Activated effector memory CD4-positive, alpha-beta T cell treated with anti-CD3 and anti-CD28 coated beads, Interleukin-2, amount 50 U/mL, for 16 hours (primary cell): ENCODE results near the gene GNPTG.

Experiments used
- DNase-seq: peaks from one replicate; pipeline ENCODE4 v3.0.0-alpha.2; 2020

The GNPTG gene

DNA sequence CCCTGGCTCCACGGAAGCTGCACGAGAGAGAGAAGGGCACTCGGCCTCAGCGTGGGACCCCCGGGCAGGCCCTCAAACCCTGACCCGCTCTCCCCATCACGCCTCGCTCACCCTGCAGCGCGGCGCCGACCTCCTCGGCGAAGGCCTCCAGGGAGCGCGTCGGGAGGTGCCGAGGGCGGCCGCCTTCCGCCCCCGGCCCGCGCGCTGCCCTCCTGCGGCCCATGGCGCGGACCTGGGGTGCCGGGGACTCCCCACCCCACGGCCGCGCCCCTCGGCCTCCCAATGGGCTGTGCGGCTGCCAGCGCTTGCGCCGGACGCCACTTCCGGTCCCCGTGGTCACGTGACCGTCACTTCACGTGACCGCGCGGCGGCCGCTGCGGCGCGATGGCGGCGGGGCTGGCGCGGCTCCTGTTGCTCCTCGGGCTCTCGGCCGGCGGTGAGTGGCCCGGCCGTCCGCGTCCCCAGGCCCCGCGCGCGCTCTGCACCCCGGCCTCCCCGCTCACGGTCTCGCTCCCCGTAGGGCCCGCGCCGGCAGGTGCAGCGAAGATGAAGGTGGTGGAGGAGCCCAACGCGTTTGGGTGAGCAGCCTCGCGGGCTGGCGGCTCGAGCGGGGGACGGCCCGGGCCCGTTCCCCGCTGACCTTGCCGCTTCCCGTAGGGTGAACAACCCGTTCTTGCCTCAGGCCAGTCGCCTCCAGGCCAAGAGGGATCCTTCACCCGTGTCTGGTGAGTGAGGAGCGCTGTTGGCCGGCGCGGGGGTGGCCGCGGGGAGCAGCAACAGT, at the start of gene GNPTG, which contains the start of gene TSR3:
Gene GNPTG, plus strand, starts transcription at position 350 of the 781 bp plus-strand sequence. Its CDS starts 35 bp downstream, at position 385.
Gene TSR3, minus strand, starts transcription at position 297 of the 781 bp plus-strand sequence. Its CDS starts 74 bp downstream, at position 223.
- DNase-seq: peak; percentile 95

DNA sequence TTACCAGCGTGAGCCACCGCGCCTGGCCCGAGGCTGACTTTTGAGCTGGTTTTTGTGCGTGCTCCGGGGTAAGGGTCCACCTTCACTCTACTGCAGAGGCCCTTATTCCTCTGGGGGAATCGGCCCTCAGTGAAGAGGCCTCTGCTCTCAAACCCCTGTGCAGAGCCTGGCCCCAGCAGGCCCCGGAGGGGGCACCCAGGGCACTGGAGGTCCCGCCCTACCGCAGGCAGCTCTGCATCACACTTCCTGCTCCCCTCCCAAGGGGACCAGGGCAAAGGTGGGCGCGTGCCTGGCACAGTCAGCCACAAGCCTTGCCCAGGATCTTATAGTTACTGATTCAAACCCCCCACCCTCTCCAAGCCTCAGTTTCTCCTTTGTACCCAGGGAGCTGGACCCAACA, 45.9 kb upstream of the GNPTG start:
- DNase-seq: no peak

DNA sequence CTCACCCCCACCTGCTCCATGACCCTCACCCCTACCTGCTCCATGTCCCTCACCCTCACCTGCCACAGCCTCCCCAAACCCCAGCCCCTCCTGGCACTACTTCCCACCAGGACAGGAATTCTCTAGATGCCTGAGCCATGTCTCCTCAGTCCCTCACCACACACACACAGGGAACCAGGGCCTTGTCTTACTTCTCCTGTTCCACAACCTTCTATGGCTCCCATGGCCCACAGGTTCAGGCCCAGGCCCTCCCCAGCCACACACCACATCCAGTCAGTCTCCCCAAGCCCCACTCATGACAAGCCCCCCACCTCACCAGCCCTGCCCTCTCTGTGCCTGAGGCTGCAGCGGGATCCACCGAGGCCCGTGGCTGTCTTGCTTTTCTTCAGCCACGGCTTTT, 45.4 kb upstream of the GNPTG start:
- DNase-seq: no peak

DNA sequence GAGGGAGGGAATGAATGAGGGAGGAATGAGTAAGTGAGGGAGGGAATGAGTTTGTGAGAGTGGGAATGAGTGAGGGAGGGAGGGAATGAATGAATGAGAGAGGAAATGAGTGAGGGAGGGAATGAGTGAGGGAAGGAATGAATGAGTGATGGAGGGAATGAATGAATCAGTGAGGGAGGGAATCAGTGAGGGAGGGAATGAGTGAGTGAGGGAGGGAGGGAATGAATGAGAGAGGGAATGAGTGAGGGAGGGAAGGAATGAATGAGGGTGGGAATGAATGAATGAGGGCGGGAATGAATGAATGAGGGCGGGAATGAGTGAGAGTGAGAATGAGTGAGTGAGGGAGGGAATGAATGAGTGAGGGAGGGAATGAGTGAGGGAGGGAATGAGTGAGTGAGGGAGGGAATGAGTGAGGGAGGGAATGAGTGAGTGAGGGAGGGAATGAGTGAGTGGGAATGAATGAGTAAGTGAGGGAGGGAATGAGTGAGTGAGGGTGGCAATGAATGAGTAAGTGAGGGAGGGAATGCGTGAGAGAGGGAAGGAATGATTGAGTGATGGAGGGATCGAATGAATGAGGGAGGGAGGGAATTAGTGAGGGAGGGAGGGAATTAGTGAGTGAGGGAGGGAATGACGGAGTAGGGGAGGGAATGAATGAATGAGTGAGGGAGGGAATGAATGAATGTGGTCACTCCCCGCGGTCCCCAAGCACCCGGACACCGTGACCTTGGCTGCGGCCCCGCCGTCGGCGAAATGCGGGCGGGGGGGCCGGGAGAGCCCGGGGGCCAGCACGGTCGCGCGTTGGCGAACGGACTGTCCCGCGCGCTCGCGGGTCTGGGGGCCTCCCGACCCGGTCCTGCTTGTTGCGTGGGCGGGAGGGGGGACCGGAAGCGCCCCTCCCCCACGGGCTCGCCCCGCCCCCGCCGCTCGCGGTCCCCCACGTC, 43.4 kb upstream of the GNPTG start:
- DNase-seq: no peak

DNA sequence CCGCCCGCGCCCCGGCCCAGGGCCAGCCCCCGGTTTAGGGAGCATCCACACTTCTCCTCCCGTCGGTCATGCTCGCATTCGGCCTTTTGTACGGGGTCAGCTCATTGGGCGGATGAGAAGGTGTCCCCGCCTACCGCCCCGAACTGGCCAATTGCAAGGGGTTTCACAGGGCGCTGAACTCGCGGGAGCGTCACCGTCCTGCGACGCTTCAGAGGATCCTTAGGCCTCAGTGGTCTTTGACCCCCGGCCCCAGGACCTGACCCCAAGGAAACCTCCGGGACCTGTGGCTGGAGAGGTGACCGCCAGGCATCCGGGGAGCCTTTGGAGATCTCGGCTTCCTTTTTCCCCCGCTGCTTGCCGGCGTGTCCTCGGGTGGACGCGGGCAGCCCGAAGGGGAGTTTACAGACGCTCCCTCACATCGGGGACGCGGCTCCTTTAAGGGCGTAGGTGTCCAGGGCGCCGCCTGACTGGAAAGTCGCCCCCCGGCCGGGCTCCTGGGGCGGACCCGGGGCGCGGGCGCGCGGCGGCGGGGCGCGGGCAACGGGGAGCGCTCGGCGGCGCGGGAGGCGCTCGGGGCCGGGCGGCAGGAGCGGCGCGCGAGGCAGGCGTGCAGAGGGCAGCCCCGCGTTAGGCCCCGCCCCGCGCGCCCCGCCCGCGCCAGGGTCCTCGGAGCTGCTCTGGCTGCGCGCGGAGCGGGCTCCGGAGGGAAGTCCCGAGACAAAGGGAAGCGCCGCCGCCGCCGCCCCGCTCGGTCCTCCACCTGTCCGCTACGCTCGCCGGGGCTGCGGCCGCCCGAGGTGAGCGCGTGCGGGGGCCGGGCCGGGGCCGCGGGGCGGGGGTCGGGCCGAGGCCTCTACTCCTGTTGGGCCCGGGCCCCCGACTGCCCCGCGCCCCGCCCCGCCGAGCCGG, 42.5 kb upstream of the GNPTG start, which contains the start of gene UBE2I:
Gene UBE2I, plus strand, starts transcription at position 660 of the 909 bp plus-strand sequence. CDS start 4,395 bp downstream, outside the sequence.
- DNase-seq: peak; percentile 99

DNA sequence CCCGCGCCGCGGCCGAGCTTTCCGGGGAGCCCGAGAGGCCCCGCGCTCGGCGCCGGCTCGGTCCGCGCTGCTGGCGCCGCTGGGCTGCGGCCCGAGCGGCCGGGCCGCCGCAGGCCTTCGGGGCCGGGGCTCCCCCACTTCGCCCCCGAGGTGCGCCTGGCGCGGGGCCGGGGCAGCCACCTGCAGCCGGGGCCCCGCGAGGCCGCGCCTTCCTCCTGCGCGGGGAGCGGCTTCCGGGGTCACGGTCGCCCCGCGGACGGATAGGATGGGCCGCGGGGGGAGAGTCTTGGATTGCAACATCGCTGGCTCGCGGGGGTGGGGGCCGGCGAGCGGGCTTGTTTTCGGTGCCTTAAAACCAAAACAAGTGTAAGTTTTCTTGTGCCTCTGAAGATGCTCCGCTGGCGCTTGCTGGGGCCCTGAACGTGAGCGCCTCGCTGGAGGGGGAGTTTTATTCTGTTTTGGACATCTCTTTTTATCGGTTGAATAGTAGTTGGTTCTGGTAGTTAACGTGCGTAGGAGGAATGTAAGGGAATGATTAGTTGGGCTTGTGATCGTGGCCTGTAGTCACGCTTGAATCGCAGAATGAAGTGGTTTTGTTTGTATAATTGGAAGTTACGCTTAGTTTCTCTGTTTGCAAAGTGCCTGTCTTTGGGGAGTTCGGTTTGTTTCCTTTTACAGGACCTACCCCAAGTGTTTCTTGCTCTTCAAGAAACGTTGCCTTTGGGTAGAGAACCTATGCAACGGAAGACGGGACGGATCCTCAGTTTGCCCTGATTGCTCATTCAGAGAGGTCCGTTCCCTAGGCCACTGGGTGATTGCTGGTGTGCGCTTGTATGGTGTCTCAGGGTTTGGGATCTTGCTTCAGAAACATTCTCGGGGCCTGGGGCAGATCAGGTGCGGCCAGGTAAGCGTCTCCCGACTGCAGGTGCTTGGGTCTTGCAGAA, 41.6 kb upstream of the GNPTG start:
- DNase-seq: peak; percentile 87

DNA sequence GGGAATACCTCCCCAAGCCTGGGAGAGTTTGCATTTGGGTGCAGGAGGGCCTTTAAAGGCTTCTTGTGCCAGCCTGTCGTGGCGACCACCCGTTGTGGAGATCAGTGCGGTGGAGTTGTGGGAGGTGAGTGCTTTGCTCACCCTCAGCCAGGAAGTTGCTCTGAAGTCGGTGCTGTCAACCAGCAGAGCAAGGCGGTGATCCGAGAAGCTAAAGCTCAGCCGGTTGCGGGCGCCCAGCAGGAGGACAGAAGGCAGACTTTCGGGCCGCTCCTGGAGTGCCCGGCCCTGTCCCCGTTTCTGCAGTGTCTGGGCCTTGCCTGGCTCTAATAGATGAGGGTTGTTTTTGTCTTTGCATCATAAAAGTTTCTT, 40.9 kb upstream of the GNPTG start:
- DNase-seq: peak; percentile 75

DNA sequence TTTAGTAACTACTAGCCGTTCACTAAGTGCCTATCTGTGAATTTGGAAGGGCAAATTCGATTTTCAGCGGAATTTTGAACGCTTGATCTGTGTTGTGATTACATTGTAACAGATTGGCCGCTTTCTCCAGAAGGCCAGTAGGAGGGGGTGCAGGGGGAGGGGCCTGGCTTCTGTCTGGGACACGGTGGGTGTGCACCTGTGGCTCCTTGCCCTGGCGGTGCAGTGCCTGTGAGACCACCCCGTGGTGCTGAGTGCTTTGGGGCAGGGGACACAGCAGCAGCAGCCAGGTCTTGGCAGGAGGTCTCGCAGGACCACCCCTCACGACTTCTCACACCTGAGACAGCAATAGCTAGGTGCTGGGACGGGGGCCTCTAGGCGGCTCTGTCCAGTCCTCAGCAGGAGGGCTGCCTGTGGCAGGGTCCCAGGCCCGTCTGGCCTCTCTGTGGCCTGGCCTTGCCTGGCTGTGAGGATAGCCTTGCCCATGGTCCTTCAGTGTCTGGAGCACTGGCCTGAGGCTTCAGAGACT, 40.5 kb upstream of the GNPTG start:
- no peak for DNase-seq

DNA sequence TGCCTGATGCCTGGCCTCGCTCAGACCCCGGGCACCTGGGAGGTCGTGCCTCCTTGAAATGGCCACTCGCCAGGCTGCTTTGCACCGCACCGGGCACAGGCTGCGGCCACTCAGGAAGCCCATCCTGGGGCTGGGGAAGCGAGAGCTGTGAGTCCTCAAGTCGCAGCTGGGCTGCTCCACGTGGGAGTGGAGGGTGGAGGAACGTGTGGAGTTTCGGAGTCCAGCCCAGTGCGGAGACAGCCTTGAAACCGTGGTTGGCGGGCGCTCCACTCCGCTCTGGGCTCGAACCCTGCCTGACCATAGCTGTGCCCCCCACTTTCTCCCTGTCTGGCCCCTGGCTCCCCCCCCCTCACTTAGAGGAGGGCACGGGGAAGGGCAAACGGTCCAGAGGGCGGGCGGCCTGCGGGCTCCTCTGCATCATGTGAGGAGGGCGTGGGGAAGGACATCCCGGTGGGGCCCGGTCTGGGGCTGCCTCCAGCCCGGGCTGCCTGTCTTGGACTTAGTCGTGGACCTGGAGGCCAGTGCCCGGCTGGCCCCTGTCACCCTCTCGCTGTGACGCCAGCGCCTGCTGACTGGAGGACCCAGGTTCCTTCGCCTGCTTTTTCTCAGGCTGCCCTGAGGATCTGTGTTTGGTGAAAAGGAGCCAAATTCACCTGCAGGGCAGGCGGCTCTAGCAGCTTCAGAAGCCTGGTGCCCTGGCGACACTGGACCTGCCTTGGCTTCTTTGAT, 39.8 kb upstream of the GNPTG start:
- DNase-seq: no peak

DNA sequence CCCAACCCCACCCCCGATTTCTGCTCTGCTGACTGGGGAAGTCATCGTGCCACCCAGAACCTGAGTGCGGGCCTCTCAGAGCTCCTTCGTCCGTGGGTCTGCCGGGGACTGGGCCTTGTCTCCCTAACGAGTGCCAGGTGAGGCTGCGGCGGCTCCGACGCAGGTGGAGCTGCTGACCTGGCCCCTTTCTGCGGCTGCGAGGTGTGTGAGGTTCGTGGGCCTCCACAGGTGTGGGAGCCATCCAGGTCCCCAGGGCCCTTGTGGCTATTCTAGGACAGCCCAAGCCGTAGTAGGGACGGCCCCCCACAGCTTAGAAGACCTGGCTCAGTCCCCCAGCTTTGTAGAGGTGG, 39.3 kb upstream of the GNPTG start:
- DNase-seq: no peak

DNA sequence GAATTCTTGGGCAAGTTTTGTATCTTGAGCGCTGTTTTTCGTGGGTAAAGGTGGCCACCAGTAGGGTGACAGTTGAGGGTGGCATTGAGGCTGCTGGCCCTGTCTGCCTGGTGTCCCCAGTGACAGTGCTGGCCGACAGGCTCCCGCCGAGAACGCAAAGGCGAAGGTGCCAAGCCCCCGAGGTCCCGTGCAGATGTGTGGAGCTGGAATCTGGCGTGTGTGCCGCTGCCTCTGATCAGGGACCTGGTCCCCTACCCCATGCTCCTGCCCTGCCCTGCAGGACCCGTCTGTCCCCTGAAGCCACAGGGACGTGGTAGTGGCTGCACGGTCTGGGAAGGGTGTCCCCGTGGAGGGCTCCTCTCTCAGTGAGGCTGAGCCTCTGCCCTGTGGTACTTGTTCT, 38.8 kb upstream of the GNPTG start:
- DNase-seq: no peak

DNA sequence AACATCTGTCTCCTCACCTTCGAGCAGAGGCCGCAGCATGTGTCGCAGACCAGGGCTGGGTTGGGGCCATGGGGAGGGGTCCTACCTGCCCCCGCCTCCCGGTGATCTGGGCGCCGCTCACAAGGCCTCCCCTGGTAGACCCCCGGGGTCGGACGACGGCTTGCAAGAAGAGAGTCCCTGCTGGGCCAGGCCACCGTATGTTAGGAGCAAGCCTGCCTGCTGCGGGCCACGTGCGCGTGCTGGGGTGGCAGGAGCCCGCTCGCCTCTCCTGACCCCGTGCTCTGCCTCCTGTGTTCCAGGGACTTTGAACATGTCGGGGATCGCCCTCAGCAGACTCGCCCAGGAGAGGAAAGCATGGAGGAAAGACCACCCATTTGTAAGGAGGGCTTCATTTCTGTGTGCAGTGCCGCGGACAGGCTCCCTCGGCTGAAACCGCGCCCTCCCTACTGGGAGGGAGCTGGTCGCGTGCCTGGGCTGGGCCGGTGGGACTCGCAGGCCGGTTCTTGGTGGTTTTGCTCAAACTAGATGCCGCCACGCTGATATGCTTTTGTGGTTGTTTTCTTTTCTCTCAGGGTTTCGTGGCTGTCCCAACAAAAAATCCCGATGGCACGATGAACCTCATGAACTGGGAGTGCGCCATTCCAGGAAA, 37.9 kb upstream of the GNPTG start:
- no peak for DNase-seq

DNA sequence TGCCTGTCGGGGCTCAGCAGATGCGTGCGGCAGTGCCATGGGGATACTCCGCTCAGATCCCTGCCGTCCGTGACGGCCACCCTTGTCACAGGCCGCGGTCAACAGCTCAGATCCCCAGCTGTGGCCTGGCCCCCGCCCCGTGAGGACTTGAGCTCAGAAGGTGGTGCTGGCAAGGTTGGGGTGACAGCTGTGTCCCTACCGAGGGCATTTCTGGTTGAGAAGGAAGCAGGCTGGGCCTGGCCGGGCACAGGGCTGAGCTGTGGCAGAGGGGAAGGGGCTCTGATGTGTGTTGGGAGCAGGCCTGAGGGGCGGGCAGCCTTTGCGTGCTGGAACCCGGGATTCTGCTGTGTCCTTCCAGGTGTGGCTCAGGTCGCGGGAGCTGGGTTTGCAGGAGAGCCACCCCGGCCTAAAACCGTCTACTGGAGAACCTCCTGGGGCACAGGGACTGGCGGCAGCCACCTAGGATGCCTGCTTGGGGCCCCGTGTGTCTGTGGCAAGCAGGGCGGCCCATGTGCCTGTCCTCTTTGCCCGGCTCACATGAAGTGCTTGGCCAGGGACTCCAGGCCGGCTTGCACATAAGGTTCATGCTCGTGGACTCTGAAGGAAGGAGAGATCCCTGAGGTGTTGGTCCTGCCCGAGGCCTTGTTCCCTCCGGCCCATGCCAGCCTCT, 37.2 kb upstream of the GNPTG start:
- no peak for DNase-seq

DNA sequence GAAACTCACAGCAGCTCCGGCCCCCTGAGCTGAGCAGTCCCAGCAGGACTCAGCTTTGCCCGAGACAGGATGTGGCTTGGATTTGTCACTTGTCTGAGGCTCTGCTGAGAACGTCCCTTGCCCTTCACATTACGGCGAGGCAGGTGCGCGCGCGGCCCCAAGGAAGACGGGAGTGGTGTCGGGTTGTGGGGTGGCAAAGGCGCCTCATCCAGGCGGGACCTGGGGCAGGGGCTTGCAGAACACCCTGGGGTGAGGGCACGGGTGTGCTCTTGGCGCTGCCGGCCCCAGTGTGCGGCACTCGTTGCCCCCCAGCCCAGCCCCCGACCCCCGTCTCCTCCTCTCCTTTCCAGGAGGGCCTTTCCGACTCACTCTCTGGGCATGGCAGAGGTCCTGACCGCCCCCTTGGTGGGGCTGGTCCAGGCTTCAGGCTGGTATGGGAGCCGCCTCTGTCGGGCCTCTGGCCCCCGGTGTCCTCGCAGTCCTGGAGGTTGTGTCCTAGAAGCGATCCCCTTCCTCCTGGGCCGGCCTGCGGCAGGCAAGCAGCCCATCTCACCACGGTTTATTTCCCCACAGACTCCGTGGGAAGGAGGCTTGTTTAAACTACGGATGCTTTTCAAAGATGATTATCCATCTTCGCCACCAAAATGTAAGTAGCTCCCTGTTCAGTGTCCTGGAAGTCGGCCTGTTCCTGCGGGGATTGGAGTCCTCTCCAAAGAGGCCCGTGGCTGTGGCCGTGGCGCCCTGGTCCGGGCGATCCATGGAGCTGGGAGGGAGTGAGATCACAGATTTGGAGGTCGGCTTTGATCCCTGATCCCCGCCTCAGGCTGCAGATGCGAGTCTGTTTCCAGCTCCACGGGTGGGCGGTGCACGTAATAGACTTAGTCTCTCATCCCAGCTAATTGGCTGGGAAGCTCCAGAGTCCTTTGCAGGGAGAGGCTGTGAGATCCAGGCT, 36.4 kb upstream of the GNPTG start:
- no peak for DNase-seq

DNA sequence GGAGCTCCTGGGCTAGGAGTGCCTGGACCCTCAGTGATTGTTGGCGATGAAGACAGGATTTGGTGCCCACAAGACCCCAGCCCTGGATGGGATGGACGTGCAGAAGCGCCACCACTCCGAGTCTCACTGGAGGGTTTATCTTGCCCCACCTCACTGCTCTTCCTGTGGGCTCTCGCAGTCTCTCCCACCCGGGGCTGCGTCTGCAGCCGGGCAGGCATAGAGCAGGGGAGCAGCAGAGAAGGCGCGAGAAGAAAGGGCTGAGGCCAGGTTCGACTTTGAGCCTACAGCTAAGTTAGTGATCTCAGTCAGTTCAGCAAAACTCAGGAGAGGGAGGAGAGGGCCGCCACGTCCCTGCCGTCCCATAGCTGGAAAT, 35.7 kb upstream of the GNPTG start:
- DNase-seq: no peak

DNA sequence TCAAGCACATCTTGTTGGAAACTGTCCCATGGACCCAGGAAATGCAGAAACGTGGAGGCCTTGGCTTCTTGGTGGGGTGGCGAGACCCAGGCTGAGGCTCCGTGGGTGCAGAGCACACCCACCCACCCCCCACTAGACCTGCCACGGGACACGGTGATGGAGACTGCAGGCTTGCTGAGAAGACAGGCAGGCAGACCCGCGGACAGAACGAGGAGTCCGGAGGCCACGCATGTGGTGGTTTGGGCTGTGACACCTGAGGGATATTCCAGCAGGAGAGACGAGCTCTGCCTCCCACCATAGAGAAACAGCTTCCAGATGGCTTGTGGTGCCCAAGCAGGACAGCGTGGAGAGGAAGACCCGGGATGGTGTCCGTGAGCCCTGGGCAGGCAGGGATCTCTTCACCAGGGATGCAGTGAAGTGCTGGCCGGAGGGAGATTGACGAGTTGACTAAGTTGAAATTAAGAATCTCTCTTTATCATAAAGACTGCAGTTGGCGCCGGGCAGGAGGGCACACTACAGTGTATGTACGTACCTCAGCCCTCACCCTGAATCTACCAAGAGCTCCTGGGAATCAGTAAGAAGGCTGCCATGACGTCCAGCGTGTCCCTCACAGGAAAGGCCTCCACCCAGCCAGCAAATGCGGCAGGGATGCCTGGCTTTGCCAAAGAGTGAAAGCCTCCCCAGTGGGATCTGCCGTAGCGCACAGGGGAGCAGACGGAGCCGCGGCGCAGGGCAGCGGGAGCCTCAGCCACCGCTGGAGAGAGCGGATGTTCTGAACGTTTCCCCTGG, 34.1 kb upstream of the GNPTG start:
- no peak for DNase-seq

DNA sequence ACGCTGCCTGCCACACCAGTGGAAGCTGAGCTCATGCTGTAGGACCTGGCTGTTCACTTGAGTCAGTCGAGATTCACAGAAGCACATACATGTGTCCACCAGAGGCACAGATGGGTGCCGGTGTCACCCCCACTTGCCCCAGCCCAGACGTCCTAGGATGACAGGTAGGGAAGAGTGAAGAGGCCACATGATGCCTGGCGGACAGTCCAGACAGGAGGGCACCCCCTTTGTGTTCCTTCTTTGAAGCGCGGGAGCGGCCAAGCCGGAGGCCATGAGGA, 33.5 kb upstream of the GNPTG start:
- DNase-seq: no peak

DNA sequence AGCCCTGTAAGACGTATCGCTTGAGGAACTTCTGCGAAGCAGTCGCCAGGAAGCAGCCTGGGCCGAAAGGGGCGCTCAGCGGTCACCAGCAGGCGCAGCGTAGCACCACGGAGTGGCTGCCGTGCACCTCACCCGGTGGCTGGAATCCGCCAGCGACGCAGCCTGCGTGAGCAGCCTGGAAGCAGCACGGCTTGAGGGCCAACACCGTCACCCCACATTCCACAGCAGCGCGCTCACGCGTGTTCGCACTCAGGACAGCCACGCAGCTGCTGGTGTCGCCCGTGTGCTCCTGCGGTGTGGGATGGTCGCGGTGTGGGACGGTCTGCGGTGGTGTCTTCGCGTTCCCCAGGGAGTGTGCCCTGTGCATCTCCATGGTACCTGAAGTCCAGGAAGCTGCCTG, 32.7 kb upstream of the GNPTG start:
- no peak for DNase-seq
